Caco-2 (cell line): ENCODE results near the gene SNRPF. TPM values are rescaled to one million over a fixed set of nuclear protein-coding genes. Genes with fewer than 3 reads are reported as not detected.

ENCODE experiments used
- BruUV-seq: library from RNA; stranded (reverse); fragments of 400-500 nt; replicated peaks from 2 replicates; lab custom pipeline; 2021; lab: Mats Ljungman, UMichigan
- CTCF ChIA-PET: fragments of 300-600 bp; sonication (Branson Sonifier 250); formaldehyde crosslinking; loops from one replicate; lab custom pipeline; 2022; ENCODE audit warnings: antibody characterized with exemption; lab: Charles Lee
- POLR2A ChIA-PET: fragments of 300-600 bp; sonication (Branson Sonifier 250); formaldehyde crosslinking; loops from one replicate; lab custom pipeline; 2022; ENCODE audit warnings: antibody characterized with exemption; lab: Charles Lee
- DNase-seq, 2 experiments: peaks; one replicate each; pipeline versions ENCODE4 v3.0.0 to v3.0.0-alpha.2; 2020 to 2022
- H3K27me3 ChIP-seq: replicated peaks from 2 replicates; pipeline ENCODE4 v1.6.0; 2011; ENCODE audit warnings: low read length; ENCODE audit not compliant: control insufficient read depth, insufficient read depth
- H3K36me3 ChIP-seq: 2 replicates; pipeline ENCODE4 v1.5.1; 2011; ENCODE audit warnings: low read length; ENCODE audit not compliant: control insufficient read depth, insufficient read depth
- H3K4me1 ChIP-seq: fragments of 250-450 bp; sonication (Bioruptor Pico); 2 replicates; pipeline ENCODE4 v1.5.1; 2020; ENCODE audit warnings: mild to moderate bottlenecking
- H3K4me3 ChIP-seq: 2 replicates; pipeline ENCODE4 v1.5.1; 2011; ENCODE audit warnings: low read depth, mild to moderate bottlenecking, control low read depth, low read length
- H3K9me3 ChIP-seq: fragments of 250-450 bp; sonication (Bioruptor Pico); 2 replicates; pipeline ENCODE4 v1.5.1; 2020; ENCODE audit warnings: mild to moderate bottlenecking, moderate library complexity
- H3K27ac Mint-ChIP-seq: one replicate; pipeline ENCODE4 v1.8.0; 2022; ENCODE audit warnings: mixed read lengths; ENCODE audit not compliant: unreplicated experiment
- H3K27me3 Mint-ChIP-seq: one replicate; pipeline ENCODE4 v1.8.0; 2022; ENCODE audit warnings: mixed read lengths; ENCODE audit not compliant: insufficient read depth, unreplicated experiment
- H3K36me3 Mint-ChIP-seq: one replicate; pipeline ENCODE4 v1.8.0; 2022; ENCODE audit warnings: mild to moderate bottlenecking, mixed read lengths; ENCODE audit not compliant: insufficient read depth, unreplicated experiment
- H3K4me1 Mint-ChIP-seq: one replicate; pipeline ENCODE4 v1.8.0; 2022; ENCODE audit warnings: low read depth, mixed read lengths; ENCODE audit not compliant: unreplicated experiment
- H3K4me3 Mint-ChIP-seq: one replicate; pipeline ENCODE4 v1.8.0; 2022; ENCODE audit warnings: mild to moderate bottlenecking, moderate library complexity, mixed read lengths; ENCODE audit not compliant: unreplicated experiment
- H3K9me3 Mint-ChIP-seq: one replicate; pipeline ENCODE4 v1.8.0; 2022; ENCODE audit warnings: mixed read lengths; ENCODE audit not compliant: unreplicated experiment
- CTCF ChIP-seq, 2 experiments: fragments of 200-600 bp in 1 of 2; IDR thresholded peaks; 1 replicate in 1 of 2; 2 replicates in 1 of 2; pipeline versions ENCODE4 v1.5.1 to v1.8.0; 2011 to 2022; ENCODE audit warnings: antibody characterized with exemption in 1 of 2, control low read depth in 1 of 2, inconsistent platforms in 1 of 2, low read depth in 1 of 2, low read length in 1 of 2, mild to moderate bottlenecking in 1 of 2, moderate library complexity in 1 of 2; ENCODE audit not compliant: insufficient read depth in 1 of 2, severe bottlenecking in 1 of 2, unreplicated experiment in 1 of 2
- intact Hi-C: fragments of 100-400 bp; cut with micrococcal nuclease; formaldehyde crosslinking; loops from one replicate; pipeline ENCODE4 v1.10.0; 2022; ENCODE audit not compliant: unreplicated experiment
- total RNA-seq: library from RNA; stranded (reverse); gene quantifications from 2 replicates; pipeline ENCODE4 v1.2.3, GENCODE V29; 2022

Gene SNRPF
- total RNA-seq, 1 experiment from 2014 or later = 48.0 TPM

- CTCF ChIA-PET = no interaction called here
- H3K4me1 Mint-ChIP-seq = no peaks in the 10 kb centered on the region
- no peaks in the 10 kb centered on the region for H3K27me3 ChIP-seq
- no peak overlapping the region for H3K4me3 Mint-ChIP-seq
- no peaks in the 10 kb centered on the region for H3K36me3 ChIP-seq
- H3K9me3 ChIP-seq = peaks cover 6% of the 10 kb centered on the region; the same call in 1 of the 2 replicates
- POLR2A ChIA-PET = no interaction called here
- no peaks in the 10 kb centered on the region for H3K27me3 Mint-ChIP-seq
- BruUV-seq = no TSS peak
- H3K36me3 Mint-ChIP-seq = no peaks in the 10 kb centered on the region
- no peak overlapping the region for H3K27ac Mint-ChIP-seq
- no peaks in the 10 kb centered on the region for H3K4me1 ChIP-seq
- TF ChIP-seq CTCF (IDR thresholded peaks at IDR 0.05; ENCODE audit: insufficient read depth in 1 of 2, low read depth in 1 of 2, low read length in 1 of 2, severe bottlenecking in 1 of 2, unreplicated experiment in 1 of 2) = no peak
- intact Hi-C loops = no loop called here
- no peak overlapping the region for H3K4me3 ChIP-seq
- H3K9me3 Mint-ChIP-seq = no peaks in the 10 kb centered on the region
- no peak for DNase-seq
Observed at GRCh38 chr12:95882873-95883272, 24.1 kb downstream of the SNRPF start.

- H3K9me3 Mint-ChIP-seq = no peaks in the 10 kb centered on the region
- no peak for TF ChIP-seq CTCF (IDR thresholded peaks at IDR 0.05; ENCODE audit: insufficient read depth in 1 of 2, low read depth in 1 of 2, low read length in 1 of 2, severe bottlenecking in 1 of 2, unreplicated experiment in 1 of 2)
- Histone ChIP-seq H3K36me3 (no peaks in the 10 kb centered on the region), H3K4me3 (no peak overlapping the region), H3K27me3 (no peaks in the 10 kb centered on the region), H3K9me3 (peaks cover 6% of the 10 kb centered on the region; the same call in 1 of the 2 replicates), H3K4me1 (no peaks in the 10 kb centered on the region)
- no peak overlapping the region for H3K4me3 Mint-ChIP-seq
- no peak overlapping the region for H3K27ac Mint-ChIP-seq
- no peaks in the 10 kb centered on the region for H3K4me1 Mint-ChIP-seq
- POLR2A ChIA-PET = no interaction called here
- DNase-seq = no peak
- no peaks in the 10 kb centered on the region for H3K36me3 Mint-ChIP-seq
- CTCF ChIA-PET = no interaction called here
- no TSS peak for BruUV-seq
- H3K27me3 Mint-ChIP-seq = no peaks in the 10 kb centered on the region
- intact Hi-C loops = no loop called here
Observed at GRCh38 chr12:95884998-95885397, 26.2 kb downstream of the SNRPF start.

GRCh38 chr12:95887311-95887710, 28.6 kb downstream of the SNRPF start:
- TF ChIP-seq CTCF (IDR thresholded peaks at IDR 0.05; ENCODE audit: insufficient read depth in 1 of 2, low read depth in 1 of 2, low read length in 1 of 2, severe bottlenecking in 1 of 2, unreplicated experiment in 1 of 2) = no peak
- Histone ChIP-seq H3K27me3 (no peaks in the 10 kb centered on the region), H3K9me3 (peaks cover 6% of the 10 kb centered on the region; the same call in 1 of the 2 replicates), H3K36me3 (no peaks in the 10 kb centered on the region), H3K4me3 (no peak overlapping the region), H3K4me1 (no peaks in the 10 kb centered on the region)
- no TSS peak for BruUV-seq
- Mint-ChIP-seq H3K9me3 (no peaks in the 10 kb centered on the region), H3K4me1 (no peaks in the 10 kb centered on the region), H3K4me3 (no peak overlapping the region), H3K27me3 (peaks cover 4% of the 10 kb centered on the region), H3K36me3 (no peaks in the 10 kb centered on the region), H3K27ac (no peak overlapping the region)
- ChIA-PET CTCF (no interaction called here), POLR2A (no interaction called here)
- DNase-seq = no peak
- intact Hi-C loops = no loop called here
